ENCODE data around the gene UBE2O.
"Not testable (repeated sequence)": the region's sequence is repeated elsewhere in the genome, so short reads cannot be mapped to it uniquely, and the experiment has no call there.

The UBE2O gene

GRCh38 chr17:76366247-76366646 is 86.7 kb downstream of the UBE2O start:
- no peak for DNase-seq

- DNase-seq = no peak
Measured at GRCh38 chr17:76365256-76365903, 87.6 kb downstream of the UBE2O start.

- DNase-seq = no peak
Measured at GRCh38 chr17:76363107-76363842, 89.7 kb downstream of the UBE2O start.

- DNase-seq = no peak
Measured at GRCh38 chr17:76360461-76360860, 92.5 kb downstream of the UBE2O start.

- not testable (repeated sequence) for DNase-seq
Measured at GRCh38 chr17:76359776-76360175, 93.2 kb downstream of the UBE2O start.

GRCh38 chr17:76359375-76359774 is 93.6 kb downstream of the UBE2O start:
- DNase-seq = no peak

- no peak for DNase-seq
Measured at GRCh38 chr17:76357597-76358158, 95.3 kb downstream of the UBE2O start.

GRCh38 chr17:76356803-76357456 is 96.0 kb downstream of the UBE2O start:
- no peak for DNase-seq

- DNase-seq = peak; percentile 29
Measured at GRCh38 chr17:76354747-76355310, 98.1 kb downstream of the UBE2O start.

- DNase-seq = no peak
Measured at GRCh38 chr17:76354317-76354729, 98.6 kb downstream of the UBE2O start.

GRCh38 chr17:76353599-76354316 is 99.2 kb downstream of the UBE2O start, which contains the start of gene PRPSAP1:
PRPSAP1 (minus strand) TSS chr17:76353916; CDS start chr17:76353703, 213 bp downstream.
- peak; percentile 85 for DNase-seq

- no peak for DNase-seq
Measured at GRCh38 chr17:76353004-76353598, 99.9 kb downstream of the UBE2O start.

- no peak for DNase-seq
Measured at GRCh38 chr17:76351526-76352071, 101.4 kb downstream of the UBE2O start.

GRCh38 chr17:76350463-76350862 is 102.5 kb downstream of the UBE2O start:
- no peak for DNase-seq

GRCh38 chr17:76346936-76347335 is 106.0 kb downstream of the UBE2O start:
- DNase-seq = not testable (repeated sequence)

- DNase-seq = no peak
Measured at GRCh38 chr17:76345377-76345974, 107.5 kb downstream of the UBE2O start.

GRCh38 chr17:76343106-76343505 is 109.8 kb downstream of the UBE2O start:
- DNase-seq = no peak

- DNase-seq = no peak
Measured at GRCh38 chr17:76341301-76341700, 111.7 kb downstream of the UBE2O start.
